Measurements from ENCODE around the gene CCNJ. TPM values are rescaled to one million over a fixed set of nuclear protein-coding genes. Genes with fewer than 3 reads are reported as not detected.
A peak's percentile ranks its signal among the peaks of the same experiment; 100 is the strongest.

CCNJ gene
- total and polyA plus RNA-seq, 2 of the 13 experiments (the other 11 are each of a cell fraction or from before 2014, with no cell fraction given), result 14.1 to 21.5 TPM

DNA sequence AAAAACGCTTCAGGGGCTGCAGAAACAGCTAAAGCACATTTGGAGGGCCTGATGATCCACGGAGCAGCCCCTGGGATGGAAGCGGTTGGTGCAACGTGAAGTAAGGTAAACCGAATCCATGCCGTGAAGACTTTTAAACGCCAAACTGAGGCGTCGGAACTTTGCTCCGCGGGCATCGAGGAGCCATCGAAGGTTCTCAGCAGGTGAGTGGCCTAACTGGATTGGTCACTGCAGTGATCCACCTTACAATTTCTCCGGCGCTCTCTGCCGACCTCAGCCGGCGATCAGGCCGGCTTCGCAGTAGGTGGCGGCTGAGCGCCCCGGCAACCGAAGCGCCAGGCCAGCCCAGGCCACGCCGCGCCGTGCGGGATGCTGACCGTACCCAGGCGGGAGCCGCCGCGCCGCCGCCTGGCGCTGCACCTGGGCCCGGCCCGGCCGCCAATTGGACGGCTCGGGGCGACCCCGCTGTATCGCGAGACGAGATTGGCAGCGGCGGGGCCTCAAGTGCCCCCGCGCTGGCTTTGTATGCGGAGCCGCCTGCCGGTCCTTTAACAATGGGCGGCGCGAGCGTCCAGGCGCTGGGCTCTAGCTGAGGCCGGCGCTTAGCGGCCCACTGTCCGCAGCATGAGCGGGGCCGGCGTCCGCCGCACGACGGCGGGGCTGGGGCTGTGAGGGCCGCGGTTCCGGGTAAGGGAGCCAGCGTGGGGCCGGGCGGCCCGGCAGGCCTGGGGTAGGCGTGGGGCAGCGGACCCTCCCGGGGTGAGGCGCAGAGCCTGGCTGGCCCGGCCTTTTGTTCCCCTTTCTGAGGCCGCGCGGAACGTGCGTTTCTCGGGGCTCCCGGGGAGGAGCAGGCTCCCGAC, at the start of gene CCNJ (continued):
- TF ChIP-seq, protein P1, sequence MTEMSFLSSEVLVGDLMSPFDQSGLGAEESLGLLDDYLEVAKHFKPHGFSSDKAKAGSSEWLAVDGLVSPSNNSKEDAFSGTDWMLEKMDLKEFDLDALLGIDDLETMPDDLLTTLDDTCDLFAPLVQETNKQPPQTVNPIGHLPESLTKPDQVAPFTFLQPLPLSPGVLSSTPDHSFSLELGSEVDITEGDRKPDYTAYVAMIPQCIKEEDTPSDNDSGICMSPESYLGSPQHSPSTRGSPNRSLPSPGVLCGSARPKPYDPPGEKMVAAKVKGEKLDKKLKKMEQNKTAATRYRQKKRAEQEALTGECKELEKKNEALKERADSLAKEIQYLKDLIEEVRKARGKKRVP (CRISPR knock-in tag; IDR thresholded peaks at IDR 0.05), result peak in 1 of 2 experiments; percentile 31; a peak in 1 of 4 replicates
- TF ChIP-seq ZNF777 (CRISPR knock-in tag; IDR thresholded peaks at IDR 0.05), result peak; percentile 93
- TF ChIP-seq, protein P2, sequence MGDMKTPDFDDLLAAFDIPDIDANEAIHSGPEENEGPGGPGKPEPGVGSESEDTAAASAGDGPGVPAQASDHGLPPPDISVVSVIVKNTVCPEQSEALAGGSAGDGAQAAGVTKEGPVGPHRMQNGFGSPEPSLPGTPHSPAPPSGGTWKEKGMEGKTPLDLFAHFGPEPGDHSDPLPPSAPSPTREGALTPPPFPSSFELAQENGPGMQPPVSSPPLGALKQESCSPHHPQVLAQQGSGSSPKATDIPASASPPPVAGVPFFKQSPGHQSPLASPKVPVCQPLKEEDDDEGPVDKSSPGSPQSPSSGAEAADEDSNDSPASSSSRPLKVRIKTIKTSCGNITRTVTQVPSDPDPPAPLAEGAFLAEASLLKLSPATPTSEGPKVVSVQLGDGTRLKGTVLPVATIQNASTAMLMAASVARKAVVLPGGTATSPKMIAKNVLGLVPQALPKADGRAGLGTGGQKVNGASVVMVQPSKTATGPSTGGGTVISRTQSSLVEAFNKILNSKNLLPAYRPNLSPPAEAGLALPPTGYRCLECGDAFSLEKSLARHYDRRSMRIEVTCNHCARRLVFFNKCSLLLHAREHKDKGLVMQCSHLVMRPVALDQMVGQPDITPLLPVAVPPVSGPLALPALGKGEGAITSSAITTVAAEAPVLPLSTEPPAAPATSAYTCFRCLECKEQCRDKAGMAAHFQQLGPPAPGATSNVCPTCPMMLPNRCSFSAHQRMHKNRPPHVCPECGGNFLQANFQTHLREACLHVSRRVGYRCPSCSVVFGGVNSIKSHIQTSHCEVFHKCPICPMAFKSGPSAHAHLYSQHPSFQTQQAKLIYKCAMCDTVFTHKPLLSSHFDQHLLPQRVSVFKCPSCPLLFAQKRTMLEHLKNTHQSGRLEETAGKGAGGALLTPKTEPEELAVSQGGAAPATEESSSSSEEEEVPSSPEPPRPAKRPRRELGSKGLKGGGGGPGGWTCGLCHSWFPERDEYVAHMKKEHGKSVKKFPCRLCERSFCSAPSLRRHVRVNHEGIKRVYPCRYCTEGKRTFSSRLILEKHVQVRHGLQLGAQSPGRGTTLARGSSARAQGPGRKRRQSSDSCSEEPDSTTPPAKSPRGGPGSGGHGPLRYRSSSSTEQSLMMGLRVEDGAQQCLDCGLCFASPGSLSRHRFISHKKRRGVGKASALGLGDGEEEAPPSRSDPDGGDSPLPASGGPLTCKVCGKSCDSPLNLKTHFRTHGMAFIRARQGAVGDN (CRISPR knock-in tag; IDR thresholded peaks at IDR 0.05), result peak; percentile 96
- TF ChIP-seq AGO2 (optimal IDR thresholded peaks at IDR 0.05; ENCODE audit: low read depth, low read length), result peak; percentile 87
- no peak for TF ChIP-seq ZNF652 (CRISPR knock-in tag; IDR thresholded peaks at IDR 0.05; ENCODE audit: borderline replicate concordance, low read depth)
- TF ChIP-seq ZFP41 (CRISPR knock-in tag; IDR thresholded peaks at IDR 0.05; ENCODE audit: borderline replicate concordance), result no peak
- TF ChIP-seq, protein P3, sequence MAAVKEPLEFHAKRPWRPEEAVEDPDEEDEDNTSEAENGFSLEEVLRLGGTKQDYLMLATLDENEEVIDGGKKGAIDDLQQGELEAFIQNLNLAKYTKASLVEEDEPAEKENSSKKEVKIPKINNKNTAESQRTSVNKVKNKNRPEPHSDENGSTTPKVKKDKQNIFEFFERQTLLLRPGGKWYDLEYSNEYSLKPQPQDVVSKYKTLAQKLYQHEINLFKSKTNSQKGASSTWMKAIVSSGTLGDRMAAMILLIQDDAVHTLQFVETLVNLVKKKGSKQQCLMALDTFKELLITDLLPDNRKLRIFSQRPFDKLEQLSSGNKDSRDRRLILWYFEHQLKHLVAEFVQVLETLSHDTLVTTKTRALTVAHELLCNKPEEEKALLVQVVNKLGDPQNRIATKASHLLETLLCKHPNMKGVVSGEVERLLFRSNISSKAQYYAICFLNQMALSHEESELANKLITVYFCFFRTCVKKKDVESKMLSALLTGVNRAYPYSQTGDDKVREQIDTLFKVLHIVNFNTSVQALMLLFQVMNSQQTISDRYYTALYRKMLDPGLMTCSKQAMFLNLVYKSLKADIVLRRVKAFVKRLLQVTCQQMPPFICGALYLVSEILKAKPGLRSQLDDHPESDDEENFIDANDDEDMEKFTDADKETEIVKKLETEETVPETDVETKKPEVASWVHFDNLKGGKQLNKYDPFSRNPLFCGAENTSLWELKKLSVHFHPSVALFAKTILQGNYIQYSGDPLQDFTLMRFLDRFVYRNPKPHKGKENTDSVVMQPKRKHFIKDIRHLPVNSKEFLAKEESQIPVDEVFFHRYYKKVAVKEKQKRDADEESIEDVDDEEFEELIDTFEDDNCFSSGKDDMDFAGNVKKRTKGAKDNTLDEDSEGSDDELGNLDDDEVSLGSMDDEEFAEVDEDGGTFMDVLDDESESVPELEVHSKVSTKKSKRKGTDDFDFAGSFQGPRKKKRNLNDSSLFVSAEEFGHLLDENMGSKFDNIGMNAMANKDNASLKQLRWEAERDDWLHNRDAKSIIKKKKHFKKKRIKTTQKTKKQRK (IDR thresholded peaks at IDR 0.05; ENCODE audit: low read length), result no peak
- TF ChIP-seq SRSF1 (optimal IDR thresholded peaks at IDR 0.05; ENCODE audit: low read depth, low read length), result no peak
- TF ChIP-seq ZSCAN9 (CRISPR knock-in tag; IDR thresholded peaks at IDR 0.05; ENCODE audit: borderline replicate concordance), result peak; percentile 54; the same call in 1 of the 2 replicates
- peak; percentile 93; the same call in 1 of the 2 replicates for TF ChIP-seq PAX8 (CRISPR knock-in tag; IDR thresholded peaks at IDR 0.05; ENCODE audit: borderline replicate concordance)
- TF ChIP-seq ZNF235 (CRISPR knock-in tag; IDR thresholded peaks at IDR 0.05; ENCODE audit: borderline replicate concordance), result 0 out of 2 replicates have a peak, but pooled peaks have one; percentile 53
- TF ChIP-seq GPN1 (CRISPR knock-in tag; IDR thresholded peaks at IDR 0.05; ENCODE audit: borderline replicate concordance), result no peak
- TF ChIP-seq ZFP36L2 (CRISPR knock-in tag; IDR thresholded peaks at IDR 0.05), result no peak; the same call in 1 of the 2 replicates
- 0 out of 2 replicates have a peak, but pooled peaks have one; percentile 18 for TF ChIP-seq KLF6 (CRISPR knock-in tag; IDR thresholded peaks at IDR 0.05)
- TF ChIP-seq ZC3H13 (CRISPR knock-in tag; IDR thresholded peaks at IDR 0.05), result peak; percentile 65; the same call in 1 of the 2 replicates
- TF ChIP-seq THYN1 (CRISPR knock-in tag; IDR thresholded peaks at IDR 0.05; ENCODE audit: borderline replicate concordance, low read depth), result no peak
- TF ChIP-seq ZNF260 (CRISPR knock-in tag; IDR thresholded peaks at IDR 0.05; ENCODE audit: borderline replicate concordance, low read depth), result no peak
- peak; percentile 7; the same call in 1 of the 2 replicates for TF ChIP-seq FOXM1 (CRISPR knock-in tag; IDR thresholded peaks at IDR 0.05)
- TF ChIP-seq ZNF775 (CRISPR knock-in tag; IDR thresholded peaks at IDR 0.05; ENCODE audit: borderline replicate concordance), result 0 out of 2 replicates have a peak, but pooled peaks have one; percentile 36
- peak; percentile 78; the same call in 1 of the 2 replicates for TF ChIP-seq ZNF670 (CRISPR knock-in tag; IDR thresholded peaks at IDR 0.05; ENCODE audit: borderline replicate concordance)

All from HepG2 (cell line).